Measurements from ENCODE around the gene RRBP1.
A peak's percentile ranks its signal among the peaks of the same experiment; 100 is the strongest.

Gene RRBP1, protein sequence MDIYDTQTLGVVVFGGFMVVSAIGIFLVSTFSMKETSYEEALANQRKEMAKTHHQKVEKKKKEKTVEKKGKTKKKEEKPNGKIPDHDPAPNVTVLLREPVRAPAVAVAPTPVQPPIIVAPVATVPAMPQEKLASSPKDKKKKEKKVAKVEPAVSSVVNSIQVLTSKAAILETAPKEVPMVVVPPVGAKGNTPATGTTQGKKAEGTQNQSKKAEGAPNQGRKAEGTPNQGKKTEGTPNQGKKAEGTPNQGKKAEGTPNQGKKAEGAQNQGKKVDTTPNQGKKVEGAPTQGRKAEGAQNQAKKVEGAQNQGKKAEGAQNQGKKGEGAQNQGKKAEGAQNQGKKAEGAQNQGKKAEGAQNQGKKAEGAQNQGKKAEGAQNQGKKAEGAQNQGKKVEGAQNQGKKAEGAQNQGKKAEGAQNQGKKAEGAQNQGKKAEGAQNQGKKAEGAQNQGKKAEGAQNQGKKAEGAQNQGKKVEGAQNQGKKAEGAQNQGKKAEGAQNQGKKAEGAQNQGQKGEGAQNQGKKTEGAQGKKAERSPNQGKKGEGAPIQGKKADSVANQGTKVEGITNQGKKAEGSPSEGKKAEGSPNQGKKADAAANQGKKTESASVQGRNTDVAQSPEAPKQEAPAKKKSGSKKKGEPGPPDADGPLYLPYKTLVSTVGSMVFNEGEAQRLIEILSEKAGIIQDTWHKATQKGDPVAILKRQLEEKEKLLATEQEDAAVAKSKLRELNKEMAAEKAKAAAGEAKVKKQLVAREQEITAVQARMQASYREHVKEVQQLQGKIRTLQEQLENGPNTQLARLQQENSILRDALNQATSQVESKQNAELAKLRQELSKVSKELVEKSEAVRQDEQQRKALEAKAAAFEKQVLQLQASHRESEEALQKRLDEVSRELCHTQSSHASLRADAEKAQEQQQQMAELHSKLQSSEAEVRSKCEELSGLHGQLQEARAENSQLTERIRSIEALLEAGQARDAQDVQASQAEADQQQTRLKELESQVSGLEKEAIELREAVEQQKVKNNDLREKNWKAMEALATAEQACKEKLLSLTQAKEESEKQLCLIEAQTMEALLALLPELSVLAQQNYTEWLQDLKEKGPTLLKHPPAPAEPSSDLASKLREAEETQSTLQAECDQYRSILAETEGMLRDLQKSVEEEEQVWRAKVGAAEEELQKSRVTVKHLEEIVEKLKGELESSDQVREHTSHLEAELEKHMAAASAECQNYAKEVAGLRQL (N-terminal part only)

DNA sequence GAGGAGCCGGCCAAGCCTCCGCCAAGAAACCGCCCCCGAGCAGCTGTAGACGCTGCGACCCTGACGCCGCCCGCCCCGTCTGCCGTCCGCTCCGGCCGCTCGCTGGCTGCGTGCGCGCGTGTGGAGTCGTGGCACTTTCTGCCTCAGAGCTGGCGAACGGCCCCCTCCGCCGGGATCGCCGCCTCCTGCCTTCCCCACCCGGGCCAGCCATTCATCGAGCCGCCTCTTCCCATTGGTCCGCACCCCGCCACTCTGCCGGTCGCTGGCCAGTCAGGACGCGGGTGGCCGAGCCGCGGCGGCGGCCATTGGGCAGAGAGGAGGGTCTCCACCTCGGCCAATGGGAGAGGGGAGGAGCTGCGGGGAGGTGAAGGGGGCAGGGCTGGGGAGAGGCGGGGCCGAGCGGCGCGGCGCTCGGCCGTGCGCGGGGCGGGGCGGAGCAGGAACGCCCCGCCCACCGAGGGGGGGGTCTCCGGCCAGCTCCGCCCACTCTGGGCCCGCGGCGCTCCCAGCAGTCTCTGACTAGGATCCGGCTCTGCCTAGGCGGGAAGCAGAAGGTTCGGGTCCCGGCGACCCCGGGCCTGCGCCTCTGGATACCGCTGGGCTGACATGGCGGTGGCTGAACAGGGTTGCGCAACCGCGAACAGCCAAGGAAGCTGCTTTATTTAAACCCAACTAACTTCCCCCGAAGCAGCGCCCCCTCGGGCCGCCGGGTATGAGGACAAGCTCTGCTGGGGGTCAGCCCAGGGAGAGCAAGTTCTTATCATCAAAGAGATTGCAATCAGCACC lies at the start of gene RRBP1:
RRBP1 (minus strand) TSS at position 140 of the 786 bp plus-strand sequence. CDS start 21,735 bp downstream, outside the sequence.
- peak; percentile 91 to 94 for DNase-seq (ENCODE audit: low read depth in 2 of 2)

DNA sequence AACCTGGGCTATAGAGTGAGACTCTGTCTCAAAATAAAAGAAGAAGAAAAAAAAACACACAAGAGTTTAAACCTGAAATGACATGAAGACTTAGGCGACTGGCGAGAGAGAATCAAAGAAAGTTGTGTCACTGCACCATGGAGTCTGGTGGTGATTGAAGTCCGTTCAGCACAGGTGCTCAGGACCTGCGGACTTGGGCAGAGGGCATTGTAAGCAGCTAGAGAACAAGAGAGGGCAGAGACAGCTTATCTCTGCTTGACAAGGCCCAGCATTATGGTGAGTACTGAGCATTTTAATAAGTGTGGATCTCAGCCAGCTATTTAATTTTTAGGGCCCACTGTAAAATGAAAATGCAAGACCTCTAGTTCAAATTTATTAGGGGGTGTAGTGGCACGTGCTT lies 49.2 kb upstream of the RRBP1 start:
- DNase-seq (ENCODE audit: low read depth in 2 of 2): no peak

DNA sequence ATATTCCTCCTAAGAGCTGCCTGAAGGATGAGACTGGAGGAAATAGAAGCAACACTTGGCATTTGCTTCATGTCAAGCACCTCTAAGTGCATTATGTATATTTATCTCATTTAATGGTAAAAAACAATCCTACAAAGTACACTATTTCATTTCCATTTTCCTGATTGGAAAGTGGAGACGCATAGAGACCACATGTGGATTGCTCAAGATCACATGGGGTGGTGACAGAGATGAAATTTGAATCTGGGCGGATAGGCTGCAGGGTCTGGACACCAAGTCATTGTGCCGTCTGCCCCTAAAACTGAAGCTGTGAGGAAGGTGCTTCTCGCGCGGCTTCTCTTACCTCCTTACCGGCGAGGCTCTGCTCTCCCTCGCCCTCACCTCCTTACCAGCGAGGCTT lies 48.0 kb upstream of the RRBP1 start:
- no peak for DNase-seq (ENCODE audit: low read depth in 2 of 2)

DNA sequence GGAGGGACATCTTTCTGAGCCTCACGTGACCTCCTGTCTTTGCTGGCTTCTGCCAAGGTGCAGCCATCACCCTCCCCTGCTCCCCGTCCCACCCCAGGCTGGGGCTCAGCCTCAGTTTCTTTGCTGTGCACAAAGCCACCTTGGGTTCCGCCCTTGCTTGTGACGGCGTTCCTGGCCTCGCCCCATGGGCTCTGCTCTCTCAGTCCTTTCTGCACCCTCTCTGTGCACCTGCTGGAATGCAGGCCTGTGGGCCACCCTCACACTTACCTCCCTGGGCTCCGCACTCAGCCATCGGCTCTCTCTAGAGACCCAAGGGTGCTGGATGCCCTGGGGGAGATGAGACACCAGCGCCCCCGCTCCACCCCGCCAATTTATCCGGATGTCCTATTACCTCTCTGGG lies 46.0 kb upstream of the RRBP1 start:
- DNase-seq (ENCODE audit: low read depth in 2 of 2): no peak

DNA sequence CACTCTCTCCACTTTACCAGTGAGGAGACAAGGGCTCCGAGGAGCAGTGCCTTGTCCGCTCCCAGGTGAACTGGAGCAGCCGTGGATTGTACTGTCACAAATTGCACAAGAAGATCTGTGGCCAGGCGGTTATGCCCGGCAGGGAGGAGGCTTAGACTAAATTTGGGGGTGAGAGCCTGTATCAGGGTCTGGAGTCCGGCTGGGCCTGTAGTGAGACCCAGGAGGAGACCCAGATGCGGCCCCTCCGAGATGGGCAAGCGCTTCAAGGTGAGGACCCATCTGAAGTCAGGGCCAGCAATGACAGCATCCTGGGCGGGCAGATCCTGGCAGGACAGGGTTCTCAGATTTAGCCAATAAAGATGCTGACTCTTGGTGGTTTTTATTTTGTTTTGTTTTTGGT lies 45.3 kb upstream of the RRBP1 start:
- no peak for DNase-seq (ENCODE audit: low read depth in 2 of 2)

DNA sequence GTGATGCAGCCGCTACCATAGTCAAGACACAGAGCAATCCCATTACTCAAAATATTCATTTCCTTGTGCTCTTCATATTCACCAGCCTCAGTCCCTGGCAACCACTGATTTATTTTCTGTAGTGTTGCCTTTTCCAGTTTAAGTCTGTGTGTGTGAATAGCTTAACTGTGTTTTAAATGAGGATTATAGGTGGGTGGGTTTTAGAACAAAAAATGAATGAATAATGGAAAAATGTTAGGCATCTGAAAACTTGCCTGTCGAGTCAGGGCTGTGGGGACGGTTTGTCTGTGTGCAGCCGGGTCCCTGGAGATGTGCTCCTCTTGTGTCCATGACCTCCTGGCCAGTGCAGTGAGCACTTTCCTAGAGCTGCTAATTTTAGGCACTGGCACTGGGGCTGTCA lies 44.9 kb upstream of the RRBP1 start:
- no peak for DNase-seq (ENCODE audit: low read depth in 2 of 2)

DNA sequence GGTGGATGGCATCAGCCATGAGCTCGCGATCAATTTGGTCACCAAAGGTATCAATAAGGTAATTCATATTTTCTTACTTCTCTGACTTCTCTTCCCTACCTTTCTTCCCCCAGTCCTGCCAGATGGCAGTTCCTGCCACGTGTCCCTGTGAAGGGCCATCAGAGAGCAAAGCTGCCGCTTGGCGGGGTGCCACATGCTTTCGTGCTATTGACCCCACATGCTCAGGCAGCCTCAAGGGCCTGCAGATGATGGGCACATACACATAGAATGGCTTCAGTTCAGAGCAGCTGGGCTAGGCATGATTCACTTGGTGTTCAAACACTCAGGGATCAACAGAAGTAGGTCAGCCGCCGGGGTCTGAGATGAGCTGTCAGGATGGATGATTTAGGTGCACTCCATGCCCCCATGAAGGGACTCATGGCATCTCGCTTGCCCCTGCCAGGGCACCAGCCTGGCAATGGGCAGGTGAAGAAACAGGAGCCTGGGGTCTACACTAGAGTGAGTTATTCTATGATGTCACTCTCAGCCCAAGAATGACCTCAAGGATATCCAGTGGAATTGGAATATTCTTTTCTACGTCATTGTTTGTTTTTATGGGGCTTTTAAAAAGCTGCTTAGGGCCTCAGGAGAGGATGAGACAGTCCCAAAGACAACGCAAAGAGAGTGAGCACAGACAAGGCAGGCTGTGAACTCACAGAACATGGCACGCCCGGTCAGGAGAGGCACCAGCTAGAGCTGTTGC lies 43.2 kb upstream of the RRBP1 start:
- no peak for DNase-seq (ENCODE audit: low read depth in 2 of 2)

DNA sequence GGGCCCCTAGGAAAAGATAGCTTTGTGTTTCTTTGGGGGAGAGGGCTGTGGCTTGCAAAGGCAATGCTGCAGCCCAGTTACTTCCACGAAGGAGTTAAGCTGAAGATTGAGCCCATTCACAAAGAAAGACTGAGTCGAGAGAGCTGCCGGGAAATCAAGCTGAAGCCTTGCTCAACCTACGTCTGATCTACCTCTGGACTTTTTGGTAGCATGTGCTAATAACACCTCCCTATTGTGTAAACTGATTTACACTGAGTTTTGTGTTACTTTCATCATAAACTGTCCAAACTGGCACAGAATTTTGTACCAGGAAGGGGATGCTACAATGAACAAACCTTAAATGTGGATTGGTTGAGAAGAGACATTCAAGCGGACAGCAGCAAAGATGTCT lies 41.3 kb upstream of the RRBP1 start:
- no peak for DNase-seq (ENCODE audit: low read depth in 2 of 2)

DNA sequence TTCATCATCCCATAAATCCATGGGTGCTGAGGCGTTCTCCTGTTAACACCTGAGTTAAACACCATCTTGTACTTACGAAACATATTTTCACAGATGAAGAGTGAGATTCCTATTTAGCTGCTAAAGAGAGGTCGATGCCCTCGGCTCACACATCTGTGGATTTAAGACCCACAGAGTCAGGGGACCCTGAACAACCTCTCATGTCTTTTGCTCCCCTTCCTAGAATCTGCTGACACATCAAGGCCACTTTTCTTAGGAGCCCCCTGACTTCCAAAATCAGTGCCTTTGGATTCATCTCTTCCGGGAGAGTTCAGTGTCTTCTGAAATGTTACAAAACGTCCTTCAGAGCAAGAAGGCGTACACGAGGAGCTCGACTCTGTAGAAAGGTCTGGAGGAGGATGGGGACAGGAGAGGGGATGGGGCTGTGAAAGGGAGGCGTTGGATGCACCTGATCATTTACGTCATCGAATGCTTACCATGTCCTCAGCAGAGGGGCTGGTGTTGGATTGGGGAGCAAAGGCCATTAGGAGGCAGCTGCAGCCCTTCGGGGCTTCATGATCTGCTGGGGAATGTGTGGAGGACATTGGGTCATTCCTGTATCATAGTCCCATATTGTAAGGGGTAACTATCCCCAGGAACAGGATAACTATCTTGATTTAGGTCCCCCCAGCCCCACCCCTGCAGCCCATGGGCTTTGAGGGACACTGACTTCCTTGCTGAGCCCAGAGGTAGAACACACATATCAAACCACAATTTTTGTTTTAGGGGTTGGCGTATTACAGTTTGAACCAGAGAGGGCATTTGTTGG lies 40.7 kb upstream of the RRBP1 start:
- no peak for DNase-seq (ENCODE audit: low read depth in 2 of 2)

DNA sequence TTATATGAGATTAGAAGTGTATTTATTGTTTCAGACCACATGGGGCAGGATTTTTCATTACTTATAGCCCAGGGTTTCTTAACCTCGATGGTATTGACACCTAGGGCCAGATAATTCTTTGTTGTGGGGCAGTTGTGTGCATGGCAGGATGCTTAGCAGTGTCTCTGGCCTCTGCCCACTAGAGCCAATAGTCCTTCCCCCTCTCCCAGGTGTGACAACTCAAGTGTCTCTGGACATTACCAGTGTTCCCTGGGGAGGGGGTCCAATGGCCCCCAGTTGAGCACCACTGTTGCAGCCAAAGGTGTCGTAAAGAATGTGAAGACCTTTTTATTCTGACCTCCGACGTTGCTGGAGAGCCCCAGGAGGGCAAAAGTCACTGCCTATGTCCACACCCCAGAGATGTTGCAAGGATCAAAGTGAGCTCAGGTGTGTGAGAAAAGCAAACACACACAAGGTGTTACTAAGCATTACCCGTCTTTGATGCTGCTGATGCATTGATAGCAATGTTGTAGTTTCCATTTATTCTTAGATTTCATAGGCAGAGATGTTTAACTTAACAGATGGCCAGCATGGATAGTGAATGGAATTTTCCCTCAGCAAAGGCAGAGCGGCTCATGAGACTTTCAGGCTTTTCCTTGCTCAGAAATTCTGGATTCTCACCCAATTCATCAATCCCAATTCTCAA lies 39.9 kb upstream of the RRBP1 start:
- no peak for DNase-seq (ENCODE audit: low read depth in 2 of 2)

DNA sequence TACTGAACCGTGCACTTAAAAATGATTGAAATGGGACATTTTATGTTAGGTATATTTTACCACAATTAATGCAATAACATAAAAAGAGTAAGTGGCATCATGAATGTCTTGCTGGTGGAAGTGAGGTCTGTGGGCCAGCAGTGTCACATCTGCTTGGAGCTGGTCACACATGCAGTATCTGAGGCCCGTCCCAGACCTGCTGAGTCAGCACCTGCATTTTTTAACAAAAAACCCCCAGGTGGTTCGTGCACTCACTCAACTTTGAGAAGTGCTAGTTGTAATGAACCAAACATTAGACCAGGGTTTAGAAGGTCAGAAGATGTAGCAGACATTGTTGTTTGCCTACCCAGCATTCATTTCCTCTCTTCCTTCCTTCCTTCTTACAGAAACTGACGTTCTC lies 38.7 kb upstream of the RRBP1 start:
- no peak for DNase-seq (ENCODE audit: low read depth in 2 of 2)

DNA sequence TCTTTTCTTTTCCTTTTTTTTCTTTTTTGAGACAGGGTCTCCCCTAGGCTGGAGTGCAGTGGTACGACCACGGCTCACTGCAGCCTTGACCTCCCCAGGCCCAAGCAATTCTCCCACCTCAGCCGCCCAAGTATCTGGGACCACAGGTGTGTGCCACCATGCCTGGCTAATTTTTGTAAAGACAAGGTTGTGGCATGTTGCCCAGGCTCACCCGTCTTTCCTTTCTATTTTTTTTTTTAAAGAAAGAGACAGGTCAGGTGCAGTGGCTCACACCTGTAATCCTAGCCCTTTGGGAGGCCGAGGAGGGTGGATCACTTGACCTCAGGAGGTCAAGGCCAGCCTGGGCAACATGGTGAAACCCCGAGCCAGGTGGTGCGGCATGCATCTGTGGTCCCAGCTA lies 34.3 kb upstream of the RRBP1 start:
- DNase-seq (ENCODE audit: low read depth in 2 of 2): no peak

DNA sequence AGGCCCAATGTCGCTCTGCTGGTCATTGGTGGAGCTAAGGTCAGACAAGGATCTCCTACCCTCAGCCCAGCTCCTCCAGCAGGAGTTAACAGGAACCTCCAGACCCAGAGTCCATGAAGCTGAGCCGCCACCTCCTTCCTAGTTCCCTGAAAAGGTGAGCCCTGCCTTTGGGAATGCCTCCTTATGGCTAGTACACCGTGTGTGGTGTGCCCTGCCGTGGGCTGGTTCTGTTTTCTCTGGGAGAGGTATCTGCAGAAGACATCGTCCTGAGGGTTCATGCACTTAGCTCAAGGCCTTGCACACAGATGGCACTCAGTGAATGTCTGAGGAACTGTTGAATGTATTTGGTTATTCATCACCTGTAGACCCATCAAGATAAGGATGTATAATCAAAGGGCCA lies 33.0 kb upstream of the RRBP1 start:
- DNase-seq (ENCODE audit: low read depth in 2 of 2): no peak

DNA sequence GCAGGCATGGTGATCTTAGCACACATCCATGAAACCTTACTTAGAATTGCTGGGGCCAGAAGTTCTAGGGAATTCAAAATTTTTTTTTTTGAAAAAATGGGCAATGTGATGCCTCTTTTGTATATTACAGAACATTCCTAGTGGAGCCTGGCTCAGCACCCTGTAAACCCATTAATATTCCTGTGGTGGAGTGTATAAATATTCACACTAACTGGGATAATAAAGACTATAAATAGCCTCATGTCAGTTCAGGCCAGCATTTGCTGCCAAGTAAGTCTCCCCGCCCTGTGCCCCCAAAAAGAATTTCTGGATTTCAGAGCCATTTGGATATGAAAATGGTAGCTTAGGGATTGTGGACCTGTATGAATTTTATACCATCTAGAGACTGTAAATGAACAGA lies 32.6 kb upstream of the RRBP1 start:
- DNase-seq (ENCODE audit: low read depth in 2 of 2): no peak

DNA sequence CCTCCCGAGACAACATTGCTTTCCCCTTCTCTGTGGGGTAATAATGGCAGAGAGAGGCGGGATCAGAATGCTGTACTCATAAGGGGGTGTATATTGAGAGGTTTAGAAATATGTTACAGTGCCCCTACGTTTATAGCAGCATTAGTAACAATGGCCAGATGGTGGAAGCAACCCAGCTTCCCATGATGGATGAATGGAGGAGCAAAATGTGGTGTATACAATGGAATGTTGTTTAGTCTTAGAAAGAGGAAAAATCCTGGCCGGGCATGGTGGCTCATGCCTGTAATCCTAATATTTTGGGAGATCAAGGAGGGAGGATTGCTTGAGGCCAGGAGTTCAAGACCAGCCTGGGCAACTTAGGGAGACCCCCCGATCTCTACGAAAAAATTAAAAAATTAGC lies 30.7 kb upstream of the RRBP1 start:
- DNase-seq (ENCODE audit: low read depth in 2 of 2): no peak

DNA sequence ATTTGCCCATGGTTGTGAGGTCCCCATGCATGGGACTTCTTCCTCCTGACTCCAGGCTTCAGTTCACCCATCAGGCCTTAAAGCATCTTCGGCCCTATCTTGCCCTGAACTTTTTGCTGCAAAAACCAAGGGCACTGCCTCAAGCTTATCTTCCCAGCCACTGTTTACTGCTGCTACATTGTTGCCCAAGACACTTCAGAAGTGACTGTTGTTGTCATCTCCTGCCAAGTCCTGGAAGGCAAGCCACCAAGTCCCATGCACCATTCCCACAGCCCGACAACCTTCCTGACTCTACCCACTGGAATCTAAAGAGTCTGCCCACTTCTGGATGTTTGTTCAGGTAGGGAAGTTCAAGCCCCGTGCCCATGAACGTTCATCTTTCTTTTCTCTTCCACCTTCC lies 30.2 kb upstream of the RRBP1 start:
- DNase-seq (ENCODE audit: low read depth in 2 of 2): no peak

DNA sequence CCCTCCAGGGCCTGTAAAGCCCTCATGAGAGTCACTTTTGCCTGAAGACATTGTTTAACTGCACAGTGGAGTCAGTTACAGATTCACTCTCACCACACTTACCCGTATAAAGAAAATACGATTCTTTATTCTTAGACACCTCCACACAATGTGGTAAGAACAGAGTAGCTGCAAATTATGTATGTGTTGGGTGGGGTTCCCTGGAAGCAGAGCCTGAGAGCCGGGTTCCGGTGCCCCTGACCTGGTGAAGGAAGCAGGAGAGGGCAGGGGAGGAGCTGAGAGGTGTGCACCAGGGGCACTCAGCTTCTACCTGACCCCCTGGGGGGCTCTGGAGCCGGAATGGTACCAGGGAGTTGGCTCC lies 29.2 kb upstream of the RRBP1 start:
- DNase-seq (ENCODE audit: low read depth in 2 of 2): no peak

DNA sequence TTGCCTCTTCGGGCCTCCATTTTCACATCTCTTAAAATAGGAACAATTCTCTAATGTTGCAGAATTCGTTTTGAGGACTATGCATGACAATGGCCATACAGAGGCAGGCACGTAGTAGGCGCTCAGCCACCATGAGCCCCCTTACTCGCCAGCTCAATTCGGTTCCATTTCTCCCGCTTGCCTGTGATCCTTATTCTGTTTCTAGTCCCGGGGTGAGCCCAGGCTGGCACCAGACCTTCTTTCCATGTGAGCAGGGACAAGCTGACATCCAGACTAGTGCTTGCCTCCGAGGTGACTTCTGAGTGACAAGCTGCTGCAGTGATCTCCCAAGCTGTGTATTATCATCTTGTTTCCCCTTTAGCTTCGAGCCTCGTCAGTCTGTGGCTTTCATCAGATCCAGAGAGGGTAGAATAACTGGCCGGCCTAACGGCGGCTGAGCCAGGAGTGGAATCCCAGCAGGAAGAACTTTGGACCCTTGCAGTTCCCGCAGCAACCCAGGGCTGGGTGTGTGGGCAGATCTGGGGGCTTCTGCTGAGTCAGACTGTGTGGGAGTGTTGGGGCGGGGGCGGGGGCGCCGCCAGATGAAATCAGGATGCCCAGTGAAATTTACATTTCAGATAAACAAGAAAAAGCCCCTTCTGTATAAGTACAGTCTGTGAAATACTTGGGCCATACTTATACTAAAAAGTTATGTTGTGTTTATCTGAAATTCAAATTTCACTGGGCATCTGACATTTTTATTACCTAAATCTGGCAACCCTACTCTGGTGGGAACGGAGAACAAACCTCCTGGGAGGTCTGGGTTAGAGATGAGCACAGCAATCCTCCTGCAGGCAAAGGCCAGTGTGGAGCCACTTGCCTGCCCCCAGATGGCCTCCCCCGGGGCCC lies 28.6 kb upstream of the RRBP1 start:
- no peak for DNase-seq (ENCODE audit: low read depth in 2 of 2)

Measured in stimulated activated CD4-positive, alpha-beta T cell treated with anti-CD3 and anti-CD28 coated beads, Interleukin-12 subunit alpha, Interleukin-12 subunit beta, amount 100 ng/mL, for 24 hours (primary cell).